GM10266 (cell line): ENCODE measurements around the gene ULK2.

Experiments used
- DNase-seq: peaks from one replicate; pipeline ENCODE4 v3.0.0; 2012; ENCODE audit errors: extremely low spot score
- TF ChIP-seq, protein P1 (sequence below): IDR thresholded peaks from 2 replicates; pipeline ENCODE4 v1.5.1; 2012; ENCODE audit warnings: mild to moderate bottlenecking, low read depth; ENCODE audit not compliant: control insufficient read depth, insufficient read depth; ENCODE audit errors: missing control alignments

The ULK2 gene

DNA sequence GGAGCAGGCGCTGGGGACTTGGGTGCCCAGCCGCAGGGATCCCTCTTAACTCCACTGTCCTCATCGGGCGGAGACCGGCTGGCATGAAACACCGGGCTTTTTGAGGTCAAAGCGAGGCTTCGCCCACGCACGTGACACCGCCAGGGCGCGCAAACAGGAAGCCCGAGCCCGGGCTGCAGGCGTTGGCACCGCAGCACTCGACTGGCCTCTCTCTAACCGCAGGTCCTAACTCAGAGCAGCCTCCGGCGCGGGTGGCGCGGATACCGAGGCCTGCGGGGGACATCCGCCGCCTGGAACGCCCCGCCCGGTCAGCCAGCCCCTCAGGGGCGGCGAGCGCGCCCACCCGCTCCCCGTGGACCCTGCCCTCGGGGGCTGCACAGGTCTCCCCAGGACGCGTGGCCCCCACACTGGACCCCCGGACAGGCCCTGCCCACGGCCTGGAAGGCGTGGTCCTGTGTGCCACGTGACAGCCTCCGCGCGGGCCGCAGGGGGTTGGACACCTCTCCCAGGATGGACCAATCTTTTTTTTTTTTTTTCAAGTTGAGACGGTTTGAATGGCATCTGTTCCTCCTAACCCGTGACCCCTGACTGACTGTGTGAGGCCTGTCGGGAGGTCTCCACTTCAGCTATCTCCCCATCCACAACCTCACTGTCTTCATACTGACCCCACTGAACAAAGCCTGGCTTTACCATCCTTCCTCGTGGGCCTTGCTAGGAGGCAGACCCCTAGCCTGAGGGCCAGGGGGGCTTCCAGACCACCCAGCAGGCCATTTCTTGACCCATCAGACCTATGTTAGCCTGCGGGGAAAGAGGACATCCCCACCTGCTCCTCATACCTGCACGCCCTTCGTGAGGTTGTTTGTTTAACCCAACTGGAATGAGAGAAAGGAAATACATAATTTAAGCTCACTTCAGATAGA lies 143.0 kb downstream of the ULK2 start:
- no peak for DNase-seq

DNA sequence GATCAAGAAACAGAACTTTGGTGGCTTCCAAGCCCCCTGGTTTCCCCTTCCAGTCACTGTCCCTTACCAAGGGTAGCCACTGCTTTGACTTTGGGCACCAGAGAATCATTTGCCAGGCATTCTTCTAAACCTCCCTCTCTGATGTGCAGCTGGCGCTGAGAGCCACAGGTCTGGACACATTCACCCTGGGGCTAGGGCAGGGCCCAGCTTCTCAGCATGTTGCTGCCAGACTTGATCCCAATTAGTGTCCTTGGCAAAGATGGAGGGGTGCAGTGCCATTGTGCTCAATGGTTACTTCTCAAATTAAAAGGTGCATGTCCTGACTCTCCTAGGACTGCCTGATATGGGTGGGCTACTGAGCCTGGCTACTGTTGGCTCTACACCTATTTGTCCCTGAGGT lies 143.8 kb downstream of the ULK2 start:
- TF ChIP-seq, protein P1, sequence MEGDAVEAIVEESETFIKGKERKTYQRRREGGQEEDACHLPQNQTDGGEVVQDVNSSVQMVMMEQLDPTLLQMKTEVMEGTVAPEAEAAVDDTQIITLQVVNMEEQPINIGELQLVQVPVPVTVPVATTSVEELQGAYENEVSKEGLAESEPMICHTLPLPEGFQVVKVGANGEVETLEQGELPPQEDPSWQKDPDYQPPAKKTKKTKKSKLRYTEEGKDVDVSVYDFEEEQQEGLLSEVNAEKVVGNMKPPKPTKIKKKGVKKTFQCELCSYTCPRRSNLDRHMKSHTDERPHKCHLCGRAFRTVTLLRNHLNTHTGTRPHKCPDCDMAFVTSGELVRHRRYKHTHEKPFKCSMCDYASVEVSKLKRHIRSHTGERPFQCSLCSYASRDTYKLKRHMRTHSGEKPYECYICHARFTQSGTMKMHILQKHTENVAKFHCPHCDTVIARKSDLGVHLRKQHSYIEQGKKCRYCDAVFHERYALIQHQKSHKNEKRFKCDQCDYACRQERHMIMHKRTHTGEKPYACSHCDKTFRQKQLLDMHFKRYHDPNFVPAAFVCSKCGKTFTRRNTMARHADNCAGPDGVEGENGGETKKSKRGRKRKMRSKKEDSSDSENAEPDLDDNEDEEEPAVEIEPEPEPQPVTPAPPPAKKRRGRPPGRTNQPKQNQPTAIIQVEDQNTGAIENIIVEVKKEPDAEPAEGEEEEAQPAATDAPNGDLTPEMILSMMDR, result no peak
- DNase-seq, result no peak

More for the DNA sequence above, 143.0 kb downstream of the ULK2 start:
- TF ChIP-seq, protein P1, result no peak
